Sigmoid colon (tissue), 7 donors: ENCODE results near the gene TSSK6. TPM values are rescaled to one million over a fixed set of nuclear protein-coding genes. Genes with fewer than 3 reads are reported as not detected.

Experiments
- DNase-seq: peaks from one replicate; pipeline ENCODE4 v3.0.0-alpha.2; 2019
- H3K27ac ChIP-seq, 4 donors: fragments of 200-600 bp; sonication (generic); one replicate each; pipeline ENCODE4 v1.5.1; 2016 to 2019; ENCODE audit warnings: mild to moderate bottlenecking in 1 of 4
- H3K27me3 ChIP-seq, 3 donors: fragments of 200-600 bp; sonication (generic); one replicate each; pipeline ENCODE4 v1.5.1; 2019; ENCODE audit warnings: mild to moderate bottlenecking in 1 of 3
- H3K36me3 ChIP-seq, 4 donors: fragments of 200-600 bp; sonication (generic); one replicate each; pipeline ENCODE4 v1.5.1; 2016 to 2019
- H3K4me1 ChIP-seq, 4 donors: fragments of 200-600 bp; sonication (generic); one replicate each; pipeline ENCODE4 v1.5.1; 2017 to 2019
- H3K4me3 ChIP-seq, 4 donors: fragments of 200-600 bp; sonication (generic); one replicate each; pipeline ENCODE4 v1.5.1; 2017 to 2019; ENCODE audit warnings: mild to moderate bottlenecking in 2 of 4, moderate library complexity in 1 of 4
- H3K9me3 ChIP-seq, 4 donors: fragments of 200-600 bp in 3 of 4; sonication (generic) in 3 of 4; one replicate each; pipeline versions ENCODE4 v1.5.1 to v1.6.1; 2013 to 2019
- EP300 ChIP-seq, 4 donors: sonication (generic); formaldehyde crosslinking; IDR thresholded peaks; one replicate each; pipeline ENCODE4 v1.6.1; 2017; ENCODE audit warnings: antibody characterized with exemption in 4 of 4
- POLR2A ChIP-seq, 2 donors: fragments of 450-650 bp; IDR thresholded peaks; one replicate each; pipeline ENCODE4 v1.6.1; 2016; ENCODE audit warnings: antibody characterized with exemption in 2 of 2, mild to moderate bottlenecking in 2 of 2, moderate library complexity in 2 of 2
- POLR2AphosphoS5 ChIP-seq, 4 donors: sonication (generic); formaldehyde crosslinking; IDR thresholded peaks; one replicate each; pipeline ENCODE4 v1.6.1; 2017; ENCODE audit warnings: antibody characterized with exemption in 4 of 4
- WGBS, 2 donors: extraction: QIAGEN DNeasy Blood & Tissue Kit; methylation state at CpG; one replicate each; pipeline ENCODE4 v1.1.7; 2013; 5-methylcytosine and 5-hydroxymethylcytosine counted together
- intact Hi-C: fragments of 100-400 bp; cut with DNase I; formaldehyde crosslinking; loops from one replicate; pipeline ENCODE4 v1.15.1; 2023
- polyA plus RNA-seq, 3 donors: library from polyadenylated mRNA; stranded (reverse); fragments of 200-250 nt; gene quantifications; one replicate each; pipeline ENCODE4 v1.2.3, GENCODE V29; 2013
- total RNA-seq, 4 donors: library from RNA; depleted of rRNA; stranded (reverse); fragments of >200 nt; gene quantifications; one replicate each; pipeline ENCODE4 v1.1.0, GENCODE V29; 2016
- TF ChIP-seq, protein P1 (sequence below), 4 experiments: fragments of 450-650 bp in 3 of 4; fragments of 200-600 bp in 1 of 4; IDR thresholded peaks; one replicate each; pipeline ENCODE4 v1.5.1; 2016 to 2019; ENCODE audit warnings: antibody characterized with exemption in 4 of 4, mild to moderate bottlenecking in 3 of 4, moderate library complexity in 2 of 4
- donor health status: healthy with polysubstance abuse.
- donor health status: Bipolar disorder and iron deficiency.
- donor health status: healthy.

Gene TSSK6
- total and polyA plus RNA-seq, 7 donors, result 1.2 to 3.3 (median 1.6) TPM

DNA sequence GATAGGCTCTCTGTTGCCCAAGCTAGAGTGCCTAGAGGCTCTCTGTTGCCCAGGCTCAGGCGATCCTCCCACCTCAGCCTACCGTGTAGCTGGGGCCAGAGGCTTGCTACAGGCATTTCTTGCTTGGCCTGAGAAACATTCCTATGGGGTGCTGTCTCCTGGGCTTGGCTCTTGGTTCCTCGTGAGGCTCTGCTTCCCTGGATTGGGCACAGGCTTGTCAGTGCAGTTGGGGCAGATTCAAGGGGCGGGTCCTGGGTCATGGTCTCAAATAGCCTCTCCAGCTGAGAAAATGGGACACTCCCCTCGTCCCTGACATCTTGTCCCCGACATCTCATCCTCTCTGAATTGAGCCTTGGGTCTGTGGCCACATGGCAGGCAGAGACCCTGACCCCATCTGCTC lies 4.9 kb downstream of the TSSK6 start:
- 46 to 53% methylated on average over 6 of the region's 6 CpGs for WGBS, 2 donors
- H3K4me1 ChIP-seq, result peaks cover 0 to 15% (median 14%) of the 10 kb centered on the region in 4 donors
- no peak overlapping the region for H3K27ac ChIP-seq
- peaks cover 3 to 24% (median 11%) of the 10 kb centered on the region in 4 donors for H3K36me3 ChIP-seq
- no peak for TF ChIP-seq POLR2A (IDR thresholded peaks at IDR 0.05)
- TF ChIP-seq POLR2AphosphoS5 (IDR thresholded peaks at IDR 0.05), result no peak
- TF ChIP-seq, protein P1, sequence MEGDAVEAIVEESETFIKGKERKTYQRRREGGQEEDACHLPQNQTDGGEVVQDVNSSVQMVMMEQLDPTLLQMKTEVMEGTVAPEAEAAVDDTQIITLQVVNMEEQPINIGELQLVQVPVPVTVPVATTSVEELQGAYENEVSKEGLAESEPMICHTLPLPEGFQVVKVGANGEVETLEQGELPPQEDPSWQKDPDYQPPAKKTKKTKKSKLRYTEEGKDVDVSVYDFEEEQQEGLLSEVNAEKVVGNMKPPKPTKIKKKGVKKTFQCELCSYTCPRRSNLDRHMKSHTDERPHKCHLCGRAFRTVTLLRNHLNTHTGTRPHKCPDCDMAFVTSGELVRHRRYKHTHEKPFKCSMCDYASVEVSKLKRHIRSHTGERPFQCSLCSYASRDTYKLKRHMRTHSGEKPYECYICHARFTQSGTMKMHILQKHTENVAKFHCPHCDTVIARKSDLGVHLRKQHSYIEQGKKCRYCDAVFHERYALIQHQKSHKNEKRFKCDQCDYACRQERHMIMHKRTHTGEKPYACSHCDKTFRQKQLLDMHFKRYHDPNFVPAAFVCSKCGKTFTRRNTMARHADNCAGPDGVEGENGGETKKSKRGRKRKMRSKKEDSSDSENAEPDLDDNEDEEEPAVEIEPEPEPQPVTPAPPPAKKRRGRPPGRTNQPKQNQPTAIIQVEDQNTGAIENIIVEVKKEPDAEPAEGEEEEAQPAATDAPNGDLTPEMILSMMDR (IDR thresholded peaks at IDR 0.05), result no peak
- TF ChIP-seq EP300 (IDR thresholded peaks at IDR 0.05), result no peak
- H3K4me3 ChIP-seq, result no peak overlapping the region
- intact Hi-C loops, result loop anchor here (10.0 kb wide), 1 partner anchor 316 kb away; the partner anchor contains the start of genes BORCS8 and RFXANK
- no peak for DNase-seq
- H3K9me3 ChIP-seq, result no peaks in the 10 kb centered on the region
- H3K27me3 ChIP-seq, result no peaks in the 10 kb centered on the region

DNA sequence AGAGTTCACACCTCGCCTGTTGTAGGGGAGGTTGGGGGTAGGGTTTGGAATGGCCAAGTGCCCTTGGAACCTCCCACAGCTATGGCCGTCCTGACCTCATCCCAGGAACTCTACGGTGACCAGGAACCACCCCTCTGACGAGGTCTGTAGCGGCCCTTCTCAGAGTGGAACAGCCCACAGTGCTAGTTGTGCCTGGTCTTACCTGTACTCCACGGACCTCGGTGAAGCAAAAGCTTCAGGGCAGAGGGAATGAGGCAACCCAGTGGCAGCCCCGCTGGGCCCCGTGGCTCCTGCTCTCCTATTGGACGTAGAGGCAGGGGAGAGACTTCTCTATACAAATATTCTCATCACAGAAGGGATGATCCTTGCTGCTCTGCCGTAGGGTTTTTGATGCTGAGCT lies 7.1 kb downstream of the TSSK6 start:
- no peaks in the 10 kb centered on the region for H3K4me1 ChIP-seq
- H3K9me3 ChIP-seq, result no peaks in the 10 kb centered on the region
- H3K36me3 ChIP-seq, result peaks cover 10 to 44% (median 18%) of the 10 kb centered on the region in 4 donors
- no peak overlapping the region for H3K27ac ChIP-seq
- H3K27me3 ChIP-seq, result no peaks in the 10 kb centered on the region
- 87 to 91% methylated on average over 11 of the region's 11 CpGs for WGBS, 2 donors
- no peak for TF ChIP-seq EP300 (IDR thresholded peaks at IDR 0.05)
- no peak for TF ChIP-seq POLR2A (IDR thresholded peaks at IDR 0.05)
- TF ChIP-seq, protein P1 (IDR thresholded peaks at IDR 0.05), result no peak
- TF ChIP-seq POLR2AphosphoS5 (IDR thresholded peaks at IDR 0.05), result no peak
- no peak for DNase-seq
- H3K4me3 ChIP-seq, result no peak overlapping the region
- intact Hi-C loops, result no loop called here

DNA sequence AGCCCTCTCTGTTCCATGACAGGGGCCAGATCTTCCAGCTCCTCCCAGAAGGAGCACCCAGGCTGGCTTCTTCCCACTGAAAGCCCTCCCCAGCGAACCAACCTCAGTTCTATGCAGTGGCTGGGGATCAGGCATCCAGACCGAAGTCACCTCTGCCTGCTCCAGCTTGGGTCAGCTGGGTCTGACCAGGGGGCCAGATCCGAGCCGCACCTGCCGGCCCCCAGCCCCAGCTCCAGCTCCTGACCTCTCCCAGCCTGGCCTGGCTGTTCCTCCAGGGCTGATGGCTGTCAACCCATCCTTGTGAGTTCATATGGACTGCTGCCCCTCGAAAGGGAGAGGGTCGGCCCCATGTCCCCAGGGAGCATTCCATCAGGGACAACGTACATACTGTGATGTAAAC lies 8.0 kb downstream of the TSSK6 start:
- Histone ChIP-seq H3K27me3 (no peaks in the 10 kb centered on the region), H3K9me3 (no peaks in the 10 kb centered on the region), H3K4me3 (no peak overlapping the region), H3K4me1 (no peaks in the 10 kb centered on the region), H3K36me3 (peaks cover 10 to 52% (median 22%) of the 10 kb centered on the region in 4 donors), H3K27ac (no peak overlapping the region)
- intact Hi-C loops, result no loop called here
- no peak for DNase-seq
- 95% methylated on average over 8 of the region's 8 CpGs for WGBS, 2 donors
- no peak for TF ChIP-seq POLR2AphosphoS5 (IDR thresholded peaks at IDR 0.05)
- TF ChIP-seq EP300 (IDR thresholded peaks at IDR 0.05), result no peak

DNA sequence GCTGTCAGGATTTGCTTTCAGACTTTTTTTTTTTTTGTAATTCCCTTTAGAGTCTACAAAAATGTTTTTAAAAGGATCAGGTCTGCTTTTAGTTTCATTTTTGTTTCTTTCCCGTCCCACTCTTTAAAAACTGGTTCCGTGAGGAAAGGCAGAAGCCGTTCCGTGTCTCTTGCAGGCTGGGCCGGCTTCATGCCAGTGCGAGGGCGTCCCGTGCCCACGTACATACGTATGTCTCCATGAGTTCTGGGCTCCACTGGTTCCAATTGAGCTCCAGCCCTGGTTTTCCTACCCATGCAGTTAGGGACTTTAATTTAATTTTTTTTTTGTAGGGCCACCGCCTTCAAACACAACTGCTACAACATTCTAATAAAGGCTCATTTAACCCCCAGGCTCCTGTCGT lies 8.8 kb downstream of the TSSK6 start:
- DNase-seq, result no peak
- no peaks in the 10 kb centered on the region for H3K9me3 ChIP-seq
- intact Hi-C loops, result no loop called here
- no peaks in the 10 kb centered on the region for H3K4me1 ChIP-seq
- no peak overlapping the region for H3K4me3 ChIP-seq
- H3K36me3 ChIP-seq, result peaks cover 10 to 60% (median 29%) of the 10 kb centered on the region in 4 donors
- TF ChIP-seq POLR2A (IDR thresholded peaks at IDR 0.05) (no peak), POLR2AphosphoS5 (IDR thresholded peaks at IDR 0.05) (no peak), EP300 (IDR thresholded peaks at IDR 0.05) (no peak)
- TF ChIP-seq, protein P1 (IDR thresholded peaks at IDR 0.05), result no peak
- H3K27me3 ChIP-seq, result no peaks in the 10 kb centered on the region
- no peak overlapping the region for H3K27ac ChIP-seq
- 91 to 94% methylated on average over 12 of the region's 12 CpGs for WGBS, 2 donors

DNA sequence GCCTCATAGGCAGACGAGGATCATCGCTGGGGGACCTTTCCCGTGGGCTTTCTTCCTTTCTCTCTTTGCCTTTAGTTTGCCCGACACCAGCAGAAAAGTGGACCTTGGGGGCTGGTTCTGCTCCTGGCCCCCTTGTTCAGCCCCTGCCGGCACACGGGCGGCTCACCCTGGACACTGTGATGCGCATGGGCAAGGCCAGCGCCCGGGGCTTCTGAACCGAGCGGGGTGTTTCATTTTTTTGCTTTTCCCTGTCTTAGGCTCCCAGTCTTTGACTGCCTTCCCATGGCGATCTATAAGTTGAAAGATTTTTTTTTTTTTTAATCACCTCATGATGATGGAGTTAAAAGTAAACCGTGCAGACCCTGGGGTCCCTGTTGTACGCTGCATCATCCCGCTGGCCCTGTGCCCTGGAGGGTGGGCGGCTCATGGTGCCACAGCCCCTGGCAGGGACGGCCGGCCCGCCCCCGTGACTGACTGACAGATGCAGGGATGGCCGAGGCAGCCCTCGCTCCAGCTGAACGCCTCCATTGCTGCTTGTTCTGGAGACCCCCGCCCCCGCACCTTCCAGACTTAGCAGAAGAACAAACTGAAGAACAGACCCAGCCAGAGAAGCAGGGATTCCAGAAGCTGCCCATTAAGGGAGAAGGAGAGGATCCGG lies 9.6 kb downstream of the TSSK6 start:
- H3K36me3 ChIP-seq, result peaks cover 10 to 68% (median 35%) of the 10 kb centered on the region in 4 donors
- 94 to 95% methylated on average over 27 of the region's 27 CpGs for WGBS, 2 donors
- H3K27ac ChIP-seq, result no peak overlapping the region
- TF ChIP-seq EP300 (IDR thresholded peaks at IDR 0.05), result no peak
- no peak overlapping the region for H3K4me3 ChIP-seq
- DNase-seq, result no peak
- no peaks in the 10 kb centered on the region for H3K27me3 ChIP-seq
- intact Hi-C loops, result no loop called here
- no peaks in the 10 kb centered on the region for H3K9me3 ChIP-seq
- H3K4me1 ChIP-seq, result no peaks in the 10 kb centered on the region
